NCI-H187 treated with DMSO at 0.1 percent for 48 hours (cell line): ENCODE results near the gene IQCH.
"Not testable (repeated sequence)": the region's sequence is repeated elsewhere in the genome, so short reads cannot be mapped to it uniquely, and the experiment has no call there.

Experiments
- DNase-seq: peaks from one replicate; lab custom pipeline; 2025; lab: John Stamatoyannopoulos, UW

Gene IQCH

GRCh38 chr15:67436351-67437250 lies 182.0 kb downstream of the IQCH start:
- DNase-seq = not testable (repeated sequence)

- no peak for DNase-seq
Observed at GRCh38 chr15:67444100-67444499, 189.5 kb downstream of the IQCH start.

GRCh38 chr15:67446449-67446848 lies 191.9 kb downstream of the IQCH start:
- no peak for DNase-seq

GRCh38 chr15:67448372-67448771 lies 193.8 kb downstream of the IQCH start:
- DNase-seq = not testable (repeated sequence)

- not testable (repeated sequence) for DNase-seq
Observed at GRCh38 chr15:67453703-67454102, 199.1 kb downstream of the IQCH start.

- no peak for DNase-seq
Observed at GRCh38 chr15:67456677-67457529, 202.3 kb downstream of the IQCH start.

GRCh38 chr15:67458331-67459029 lies 203.9 kb downstream of the IQCH start:
- DNase-seq = no peak

- DNase-seq = no peak
Observed at GRCh38 chr15:67460521-67460920, 205.9 kb downstream of the IQCH start.

GRCh38 chr15:67461735-67462134 lies 207.1 kb downstream of the IQCH start:
- DNase-seq = no peak

GRCh38 chr15:67462875-67463274 lies 208.3 kb downstream of the IQCH start:
- no peak for DNase-seq

GRCh38 chr15:67463488-67463887 lies 208.9 kb downstream of the IQCH start:
- no peak for DNase-seq

GRCh38 chr15:67465196-67465952 lies 210.8 kb downstream of the IQCH start:
- no peak for DNase-seq

- no peak for DNase-seq
Observed at GRCh38 chr15:67468416-67468815, 213.8 kb downstream of the IQCH start.

- DNase-seq = no peak
Observed at GRCh38 chr15:67469680-67470079, 215.1 kb downstream of the IQCH start.

GRCh38 chr15:67472957-67473356 lies 218.4 kb downstream of the IQCH start:
- no peak for DNase-seq

- DNase-seq = no peak
Observed at GRCh38 chr15:67474405-67475110, 220.0 kb downstream of the IQCH start.

- no peak for DNase-seq
Observed at GRCh38 chr15:67479781-67480505, 225.4 kb downstream of the IQCH start.

GRCh38 chr15:67480741-67481140 lies 226.2 kb downstream of the IQCH start:
- no peak for DNase-seq

- no peak for DNase-seq
Observed at GRCh38 chr15:67481680-67482079, 227.1 kb downstream of the IQCH start.

GRCh38 chr15:67495585-67495984 lies 241.0 kb downstream of the IQCH start:
- no peak for DNase-seq
